Umbilical cord (tissue), 2 donors: ENCODE results near the gene SLC25A30. TPM values are rescaled to one million over a fixed set of nuclear protein-coding genes. Genes with fewer than 3 reads are reported as not detected.
A peak's percentile ranks its signal among the peaks of the same experiment; 100 is the strongest.
"Not testable (repeated sequence)": the region's sequence is repeated elsewhere in the genome, so short reads cannot be mapped to it uniquely, and the experiment has no call there.

Experiments
- DNase-seq: peaks from one replicate; pipeline ENCODE4 v3.0.0-alpha.2; 2015; ENCODE audit warnings: low spot score
- total RNA-seq: library from RNA; depleted of rRNA; stranded (reverse); fragments of >200 nt; gene quantifications from one replicate; pipeline ENCODE4 v1.2.3, GENCODE V29; 2014; ENCODE audit warnings: low replicate concordance; ENCODE audit not compliant: insufficient read depth

SLC25A30 gene
- total RNA-seq, 1 donor from 2014 or later, result 11.3 TPM

DNA sequence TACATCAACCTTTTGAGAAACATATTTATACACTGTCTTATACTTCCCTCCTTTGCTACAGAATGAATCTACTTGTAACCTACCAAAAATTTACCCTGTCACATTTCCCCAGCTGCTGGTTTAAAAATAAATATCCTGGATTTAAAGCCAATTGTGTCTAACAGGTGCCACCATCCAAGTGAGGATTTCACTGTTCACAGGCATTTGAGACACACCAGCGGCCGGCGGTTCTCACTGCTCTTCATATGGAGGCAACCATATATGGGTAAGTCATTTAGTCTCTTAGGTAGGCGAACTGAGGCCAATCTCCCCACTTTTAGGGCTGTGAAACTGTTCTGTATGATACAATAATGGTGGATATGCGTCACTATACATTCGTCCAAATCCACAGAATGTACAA lies 26.2 kb downstream of the SLC25A30 start:
- DNase-seq, result no peak

GRCh38 chr13:45391128-45391527 lies 27.0 kb downstream of the SLC25A30 start:
- DNase-seq, result not testable (repeated sequence)

DNA sequence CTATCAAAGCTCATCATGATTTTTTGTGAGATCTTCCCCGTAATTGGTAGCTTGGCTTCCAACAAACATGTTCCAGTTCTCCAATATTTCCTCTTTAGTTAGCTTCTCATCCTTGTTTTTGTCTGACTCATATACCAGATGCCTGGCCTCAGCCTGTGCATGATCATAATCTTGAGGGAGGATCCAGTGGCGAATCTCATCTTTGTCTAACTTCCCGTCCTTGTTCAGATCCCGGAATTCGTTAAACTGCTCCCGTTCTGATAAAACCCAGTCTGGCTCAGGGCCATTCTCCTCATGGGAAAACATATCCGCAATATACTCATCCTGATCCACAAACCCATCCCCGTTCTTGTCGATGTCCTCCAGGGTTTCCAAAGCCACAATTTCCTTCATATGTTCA lies 27.8 kb downstream of the SLC25A30 start:
- DNase-seq, result not testable (repeated sequence)

- DNase-seq, result no peak
These were observed 29.5 kb downstream of the SLC25A30 start for GRCh38 chr13:45388664-45389063.

DNA sequence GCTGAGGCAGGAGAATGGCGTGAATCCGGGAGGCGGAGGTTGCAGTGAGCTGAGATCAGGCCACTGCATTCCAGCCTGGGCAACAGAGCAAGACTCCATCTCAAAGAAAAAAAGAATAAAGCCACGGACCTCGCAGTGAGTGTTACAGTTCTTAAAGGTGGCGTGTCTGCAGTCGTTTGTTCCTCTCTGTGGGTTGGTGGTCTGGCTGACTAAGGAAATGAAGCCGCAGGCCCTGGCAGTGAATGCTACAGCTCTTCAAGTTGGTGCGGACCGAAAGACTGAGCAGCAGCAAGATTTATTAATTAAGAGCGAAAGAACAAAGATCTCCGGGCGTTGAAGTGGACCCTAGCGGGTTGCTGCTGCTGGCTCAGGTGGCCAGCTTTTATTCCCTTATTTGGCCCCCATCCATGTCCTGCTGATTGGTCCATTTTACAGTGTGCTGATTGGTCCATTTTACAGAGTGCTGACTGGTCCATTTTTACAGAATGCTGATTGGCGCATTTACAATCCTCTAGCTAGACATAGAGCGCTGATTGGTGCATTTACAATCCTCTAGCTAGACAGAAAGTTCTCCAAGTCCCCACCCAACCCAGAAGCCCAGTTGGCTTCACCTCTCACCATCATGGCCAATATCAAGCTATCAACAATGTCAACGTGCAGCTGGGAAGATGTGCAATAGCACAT lies 31.1 kb downstream of the SLC25A30 start:
- DNase-seq, result not testable (repeated sequence)

DNA sequence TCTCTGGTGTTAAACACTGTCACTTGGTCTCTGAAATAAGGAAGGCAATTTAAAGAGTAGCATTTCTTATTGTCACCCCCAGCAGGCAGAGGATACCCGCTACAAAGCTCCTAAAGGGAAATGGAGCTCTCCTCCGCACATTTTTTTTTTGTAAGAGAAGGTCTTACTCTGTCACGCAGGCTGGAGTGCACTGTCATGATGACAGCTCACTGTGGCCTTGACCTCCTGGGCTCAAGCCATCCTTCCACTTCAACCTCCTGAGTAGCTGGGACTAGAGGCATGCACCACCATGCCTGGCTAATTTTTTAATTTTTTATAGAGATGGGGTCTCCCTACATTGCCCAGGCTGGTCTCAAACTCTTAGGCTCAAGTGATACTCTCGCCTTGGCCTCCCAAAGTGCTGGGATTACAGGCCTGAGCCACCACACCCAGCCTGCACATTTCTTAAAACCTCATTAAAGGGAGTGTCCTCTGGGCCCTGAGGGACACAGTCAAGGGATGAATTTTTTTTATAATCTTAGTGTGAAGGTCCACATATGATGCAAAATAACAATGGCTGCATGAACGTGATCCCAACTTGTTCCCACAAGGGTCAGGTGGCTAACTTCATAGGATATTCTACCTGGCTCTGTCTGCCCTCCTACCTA lies 32.1 kb downstream of the SLC25A30 start:
- no peak for DNase-seq

DNA sequence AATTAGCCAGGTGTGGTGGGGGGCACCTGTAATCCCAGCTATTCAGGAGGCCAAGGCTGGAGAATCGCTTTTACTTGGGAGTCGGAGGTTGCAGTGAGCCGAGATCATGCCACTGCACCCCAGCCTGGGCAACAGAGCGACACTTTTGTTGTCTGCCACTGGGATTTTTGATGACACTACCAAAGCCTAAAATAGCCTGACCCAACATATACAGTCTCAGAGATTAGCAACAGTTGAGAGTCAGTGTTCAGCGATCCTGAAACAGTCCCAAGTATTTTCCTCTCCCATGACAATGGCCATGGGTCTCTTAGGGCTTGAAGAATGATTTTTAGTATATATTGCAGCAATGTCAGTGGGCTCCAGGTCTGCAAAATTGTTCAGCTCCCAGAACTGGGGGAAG lies 32.9 kb downstream of the SLC25A30 start:
- no peak for DNase-seq

GRCh38 chr13:45384474-45385174 lies 33.5 kb downstream of the SLC25A30 start:
- DNase-seq, result no peak

DNA sequence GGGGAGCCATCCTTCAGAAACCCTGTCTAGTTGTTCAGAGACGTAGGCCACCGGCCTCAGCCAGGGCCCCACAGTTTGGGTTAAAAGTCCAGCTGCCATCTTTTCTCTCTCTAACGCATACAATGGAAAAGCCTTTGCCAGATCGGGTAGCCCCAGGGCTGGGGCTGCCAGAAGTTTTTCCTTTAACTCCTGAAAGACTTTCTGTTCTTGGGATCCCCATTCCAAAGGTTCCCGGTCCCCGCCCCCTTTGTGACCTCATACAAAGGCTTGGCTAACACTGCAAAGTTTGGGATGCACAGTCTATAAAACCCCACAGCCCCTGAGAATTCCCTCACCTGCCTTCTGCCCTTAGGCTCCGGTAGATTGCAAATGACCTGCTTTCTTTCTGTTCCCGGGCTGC lies 35.4 kb downstream of the SLC25A30 start:
- DNase-seq, result not testable (repeated sequence)

GRCh38 chr13:45381196-45381595 lies 37.0 kb downstream of the SLC25A30 start:
- DNase-seq, result no peak

DNA sequence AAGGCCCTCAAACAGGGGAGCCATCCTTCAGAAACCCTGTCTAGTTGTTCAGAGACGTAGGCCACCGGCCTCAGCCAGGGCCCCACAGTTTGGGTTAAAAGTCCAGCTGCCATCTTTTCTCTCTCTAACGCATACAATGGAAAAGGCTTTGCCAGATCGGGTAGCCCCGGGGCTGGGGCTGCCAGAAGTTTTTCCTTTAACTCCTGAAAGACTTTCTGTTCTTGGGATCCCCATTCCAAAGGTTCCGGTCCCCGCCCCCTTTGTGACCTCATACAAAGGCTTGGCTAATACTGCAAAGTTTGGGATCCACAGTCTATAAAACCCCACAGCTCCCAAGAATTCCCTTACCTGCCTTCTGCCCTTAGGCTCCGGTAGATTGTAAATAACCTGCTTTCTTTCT lies 37.5 kb downstream of the SLC25A30 start:
- DNase-seq, result not testable (repeated sequence)

DNA sequence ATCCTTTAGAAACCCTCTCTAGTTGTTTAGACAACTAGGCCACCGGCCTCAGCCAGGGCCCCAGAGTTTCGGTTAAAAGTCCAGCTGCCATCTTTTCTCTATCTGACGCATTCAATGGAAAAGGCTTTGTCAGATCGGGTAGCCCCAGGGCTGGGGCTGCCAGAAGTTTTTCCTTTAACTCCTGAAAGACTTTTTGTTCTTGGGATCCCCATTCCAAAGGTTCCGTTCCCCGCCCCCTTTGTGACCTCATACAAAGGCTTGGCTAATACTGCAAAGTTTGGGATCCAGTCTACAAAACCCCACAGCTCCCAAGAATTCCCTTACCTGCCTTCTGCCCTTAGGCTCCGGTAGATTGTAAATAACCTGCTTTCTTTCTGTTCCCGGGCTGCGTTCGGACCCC lies 38.7 kb downstream of the SLC25A30 start:
- DNase-seq, result not testable (repeated sequence)

GRCh38 chr13:45378786-45379185 lies 39.4 kb downstream of the SLC25A30 start:
- DNase-seq, result not testable (repeated sequence)

DNA sequence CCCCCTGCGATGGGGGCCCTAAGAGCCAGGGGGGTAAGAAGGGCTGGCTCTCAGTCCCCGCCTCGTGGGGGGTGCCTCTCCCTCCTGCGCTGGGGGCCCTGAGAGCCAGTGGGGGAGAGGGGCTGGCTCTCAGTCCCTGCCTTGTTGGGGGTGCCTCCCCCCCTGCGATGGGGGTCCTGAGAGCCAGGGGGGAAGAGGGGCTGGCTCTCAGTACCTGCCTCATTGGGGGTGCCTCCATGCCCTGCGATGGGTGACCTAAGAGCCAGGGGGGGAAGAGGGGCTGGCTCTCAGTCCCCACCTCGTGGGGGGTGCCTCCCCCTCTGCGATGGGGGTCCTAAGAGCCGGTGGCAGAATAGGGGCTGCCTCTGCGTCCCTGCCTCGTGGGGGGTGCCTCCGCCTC lies 40.9 kb downstream of the SLC25A30 start:
- DNase-seq, result not testable (repeated sequence)

GRCh38 chr13:45376651-45377050 lies 41.5 kb downstream of the SLC25A30 start:
- DNase-seq, result not testable (repeated sequence)

GRCh38 chr13:45374917-45375316 lies 43.3 kb downstream of the SLC25A30 start:
- no peak for DNase-seq

GRCh38 chr13:45373162-45373547 lies 45.0 kb downstream of the SLC25A30 start:
- no peak for DNase-seq

- no peak for DNase-seq
These were observed 45.7 kb downstream of the SLC25A30 start for GRCh38 chr13:45372189-45373161.

DNA sequence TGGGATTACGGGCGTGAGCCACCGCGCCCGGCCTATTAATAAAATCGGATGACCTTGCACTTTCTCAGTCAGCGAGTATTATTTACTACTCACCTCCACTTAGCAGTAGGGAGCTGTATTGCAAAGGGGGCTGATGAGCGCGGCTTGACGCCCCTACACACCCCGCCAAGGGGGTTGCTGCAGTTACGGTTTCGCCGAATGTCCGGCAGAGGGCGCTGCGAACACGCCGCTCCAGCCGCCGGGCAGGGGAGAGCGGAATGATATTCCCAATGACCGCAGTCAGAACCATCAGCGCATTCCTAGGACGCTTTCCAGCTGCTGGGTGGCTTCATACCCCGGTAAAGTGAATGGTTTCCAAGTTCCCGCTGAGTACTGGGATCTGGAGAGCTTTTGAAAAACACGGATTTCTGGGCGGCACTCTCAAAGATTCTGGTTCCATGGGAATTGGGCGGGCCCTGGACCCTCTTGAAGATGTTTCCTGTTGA lies 47.2 kb downstream of the SLC25A30 start:
- peak; percentile 73 for DNase-seq

DNA sequence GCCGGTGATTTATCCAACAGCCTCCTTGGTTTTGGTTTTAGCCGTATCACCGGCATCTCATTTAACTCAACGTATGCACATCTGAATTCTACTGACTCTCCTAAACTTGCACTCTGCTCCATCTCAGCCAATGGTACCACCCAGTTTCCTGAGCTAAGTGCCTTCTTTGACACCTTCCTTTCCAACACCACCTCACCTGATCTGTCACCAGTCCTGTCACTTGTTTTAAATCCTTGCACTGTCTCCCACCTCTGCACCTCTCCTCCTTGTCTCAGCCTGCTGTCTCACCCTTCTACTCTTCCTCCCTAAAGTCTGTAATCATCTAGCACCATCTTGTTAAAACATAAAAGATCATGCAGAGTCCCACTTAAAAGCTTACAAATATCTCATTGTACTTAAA lies 49.1 kb downstream of the SLC25A30 start:
- no peak for DNase-seq

GRCh38 chr13:45368571-45368970 lies 49.6 kb downstream of the SLC25A30 start:
- DNase-seq, result no peak
